Keratinocyte (primary cell): ENCODE results near the gene NIM1K. TPM values are rescaled to one million over a fixed set of nuclear protein-coding genes. Genes with fewer than 3 reads are reported as not detected.
"Not testable (repeated sequence)": the region's sequence is repeated elsewhere in the genome, so short reads cannot be mapped to it uniquely, and the experiment has no call there.

Experiments used
- DNase-seq: peaks from one replicate; pipeline ENCODE4 v3.0.0-alpha.2; 2011; ENCODE audit warnings: low read depth, missing footprints, low spot score
- FAIRE-seq: peaks from 2 replicates; lab custom pipeline; 2011; peaks lifted over from hg19 to GRCh38; lab: Jason Lieb, UNC
- H2AFZ ChIP-seq: 2 replicates; pipeline ENCODE4 v1.6.0; 2012; ENCODE audit warnings: low read length, control low read depth, inconsistent platforms; ENCODE audit not compliant: control insufficient read depth
- H3K27ac ChIP-seq: 2 replicates; pipeline ENCODE4 v1.5.1; 2011; ENCODE audit warnings: low read length; ENCODE audit not compliant: control insufficient read depth, insufficient read depth
- H3K27me3 ChIP-seq: 3 replicates; pipeline ENCODE4 v1.6.0; 2011; ENCODE audit warnings: low read length; ENCODE audit not compliant: control insufficient read depth, insufficient read depth; ENCODE audit errors: extremely low read depth
- H3K36me3 ChIP-seq, 2 experiments: 2 replicates in 1 of 2; 3 replicates in 1 of 2; pipeline ENCODE4 v1.5.1; 2011; ENCODE audit warnings: low read length in 2 of 2, mild to moderate bottlenecking in 1 of 2; ENCODE audit not compliant: control insufficient read depth in 2 of 2, insufficient read depth in 2 of 2; ENCODE audit errors: extremely low read depth in 1 of 2
- H3K4me1 ChIP-seq: 3 replicates; pipeline ENCODE4 v1.5.1; 2011; ENCODE audit warnings: low read length; ENCODE audit not compliant: control insufficient read depth, insufficient read depth; ENCODE audit errors: extremely low read depth
- H3K4me2 ChIP-seq: 3 replicates; pipeline ENCODE4 v1.6.0; 2011; ENCODE audit warnings: low read depth, low read length; ENCODE audit not compliant: control insufficient read depth, insufficient read depth; ENCODE audit errors: extremely low read depth
- H3K4me3 ChIP-seq, 3 experiments: fragments of 200-600 bp in 1 of 3; sonication (generic) in 1 of 3; 2 replicates in 2 of 3; 3 replicates in 1 of 3; pipeline ENCODE4 v1.5.1; 2011 to 2016; ENCODE audit warnings: low read length in 3 of 3, mild to moderate bottlenecking in 3 of 3, control low read depth in 2 of 3, inconsistent platforms in 1 of 3, low read depth in 1 of 3, mixed read lengths in 1 of 3, mixed run types in 1 of 3, moderate library complexity in 1 of 3; ENCODE audit not compliant: control insufficient read depth in 2 of 3, insufficient read depth in 2 of 3; ENCODE audit errors: extremely low read depth in 1 of 3
- H3K79me2 ChIP-seq: 2 replicates; pipeline ENCODE4 v1.6.0; 2012; ENCODE audit warnings: low read length; ENCODE audit not compliant: control insufficient read depth, insufficient read depth
- H3K9ac ChIP-seq: 3 replicates; pipeline ENCODE4 v1.6.0; 2011; ENCODE audit warnings: low read length; ENCODE audit not compliant: control insufficient read depth, insufficient read depth; ENCODE audit errors: extremely low read depth
- H3K9me1 ChIP-seq: 3 replicates; pipeline ENCODE4 v1.6.0; 2011; ENCODE audit warnings: low read length; ENCODE audit not compliant: control insufficient read depth, insufficient read depth; ENCODE audit errors: extremely low read depth
- H3K9me3 ChIP-seq: 2 replicates; pipeline ENCODE4 v1.5.1; 2012; ENCODE audit warnings: low read depth, low read length; ENCODE audit not compliant: control insufficient read depth
- H4K20me1 ChIP-seq: 3 replicates; pipeline ENCODE4 v1.6.0; 2011; ENCODE audit warnings: low read length; ENCODE audit not compliant: control insufficient read depth, insufficient read depth; ENCODE audit errors: extremely low read depth
- CTCF ChIP-seq, 3 experiments: IDR thresholded peaks in 1 of 3; conservative IDR thresholded peaks in 1 of 3; optimal IDR thresholded peaks in 1 of 3; 2 replicates in 2 of 3; 3 replicates in 1 of 3; pipeline versions ENCODE3 to v1.5.1; 2011; ENCODE audit warnings: low read length in 3 of 3, mild to moderate bottlenecking in 3 of 3, moderate library complexity in 2 of 3, control low read depth in 1 of 3, inconsistent platforms in 1 of 3; ENCODE audit not compliant: insufficient read depth in 2 of 3; ENCODE audit errors: extremely low read depth in 1 of 3
- EZH2 ChIP-seq: IDR thresholded peaks from one replicate; pipeline ENCODE4 v1.6.1; 2012; ENCODE audit warnings: inconsistent platforms, mild to moderate bottlenecking, low read length, moderate library complexity
- dilution Hi-C: fragments of 300-500 bp; cut with MboI; formaldehyde crosslinking; loops from one replicate; pipeline ENCODE4 v1.7.0; 2020; ENCODE audit warnings: low sequenced_read_pairs; ENCODE audit not compliant: extremely low pct_ligation_motif_present
- polyA plus RNA-seq, 5 experiments: library from polyadenylated mRNA; depleted of rRNA in 3 of 5; stranded (reverse) in 3 of 5; stranded (forward) in 1 of 5; unstranded in 1 of 5; fragments of >200 nt; gene quantifications; 1 replicate in 1 of 5; 2 replicates in 3 of 5; 3 replicates in 1 of 5; pipeline versions ENCODE4 v1.2.1 to v1.2.3, GENCODE V29; 2011 to 2012; ENCODE audit warnings: missing spikeins in 2 of 5, low read depth in 1 of 5, low replicate concordance in 1 of 5

The NIM1K gene
- polyA plus RNA-seq, 1 donor (not counting 4 experiments of a cell fraction or from before 2014, with no cell fraction given): 0.07 TPM

GRCh38 chr5:43258116-43258515 is 66.1 kb downstream of the NIM1K start:
- H4K20me1 ChIP-seq: no peaks in the 10 kb centered on the region
- no peak overlapping the region for H3K27ac ChIP-seq
- no peak overlapping the region for H3K9ac ChIP-seq
- H3K4me3 ChIP-seq: no peak overlapping the region
- H3K27me3 ChIP-seq: peaks cover 3% of the 10 kb centered on the region
- dilution Hi-C loops: no loop called here
- no peak for FAIRE-seq
- no peak overlapping the region for H3K4me2 ChIP-seq
- TF ChIP-seq CTCF (optimal IDR thresholded peaks at IDR 0.05 in 1 of 3, IDR thresholded peaks at IDR 0.05 in 1 of 3, conservative IDR thresholded peaks at IDR 0.05 in 1 of 3; ENCODE audit: extremely low read depth in 1 of 3, insufficient read depth in 2 of 3, low read length in 3 of 3): no peak
- no peak for TF ChIP-seq EZH2
- no peak for DNase-seq
- no peaks in the 10 kb centered on the region for H3K9me3 ChIP-seq
- no peak overlapping the region for H2AFZ ChIP-seq
- H3K79me2 ChIP-seq: no peaks in the 10 kb centered on the region
- H3K4me1 ChIP-seq: no peaks in the 10 kb centered on the region
- H3K9me1 ChIP-seq: no peaks in the 10 kb centered on the region
- no peaks in the 10 kb centered on the region for H3K36me3 ChIP-seq

GRCh38 chr5:43262269-43262668 is 70.2 kb downstream of the NIM1K start:
- H3K27me3 ChIP-seq, H3K9me3 ChIP-seq, H3K4me3 ChIP-seq, H3K9ac ChIP-seq, H2AFZ ChIP-seq, H4K20me1 ChIP-seq, H3K36me3 ChIP-seq, H3K27ac ChIP-seq, H3K9me1 ChIP-seq, FAIRE-seq, DNase-seq, H3K4me1 ChIP-seq, H3K79me2 ChIP-seq, H3K4me2 ChIP-seq, dilution Hi-C loops: not testable (repeated sequence)

GRCh38 chr5:43268188-43268820 is 76.3 kb downstream of the NIM1K start:
- dilution Hi-C loops: no loop called here
- H3K9ac ChIP-seq: no peak overlapping the region
- FAIRE-seq: no peak
- H3K27me3 ChIP-seq: no peaks in the 10 kb centered on the region
- H3K27ac ChIP-seq: no peak overlapping the region
- no peaks in the 10 kb centered on the region for H4K20me1 ChIP-seq
- no peak overlapping the region for H3K4me3 ChIP-seq
- H3K79me2 ChIP-seq: no peaks in the 10 kb centered on the region
- H3K4me1 ChIP-seq: peaks cover 5% of the 10 kb centered on the region
- no peaks in the 10 kb centered on the region for H3K36me3 ChIP-seq
- no peaks in the 10 kb centered on the region for H3K9me3 ChIP-seq
- TF ChIP-seq EZH2: no peak
- no peak for TF ChIP-seq CTCF (optimal IDR thresholded peaks at IDR 0.05 in 1 of 3, IDR thresholded peaks at IDR 0.05 in 1 of 3, conservative IDR thresholded peaks at IDR 0.05 in 1 of 3; ENCODE audit: extremely low read depth in 1 of 3, insufficient read depth in 2 of 3, low read length in 3 of 3)
- H3K4me2 ChIP-seq: no peak overlapping the region
- no peaks in the 10 kb centered on the region for H3K9me1 ChIP-seq
- H2AFZ ChIP-seq: no peak overlapping the region
- no peak for DNase-seq
